ENCODE results near the gene ADAM10. TPM values are rescaled to one million over a fixed set of nuclear protein-coding genes. Genes with fewer than 3 reads are reported as not detected.

ADAM10 gene
- total RNA-seq, 1 experiment from 2014 or later: 133 TPM

DNA sequence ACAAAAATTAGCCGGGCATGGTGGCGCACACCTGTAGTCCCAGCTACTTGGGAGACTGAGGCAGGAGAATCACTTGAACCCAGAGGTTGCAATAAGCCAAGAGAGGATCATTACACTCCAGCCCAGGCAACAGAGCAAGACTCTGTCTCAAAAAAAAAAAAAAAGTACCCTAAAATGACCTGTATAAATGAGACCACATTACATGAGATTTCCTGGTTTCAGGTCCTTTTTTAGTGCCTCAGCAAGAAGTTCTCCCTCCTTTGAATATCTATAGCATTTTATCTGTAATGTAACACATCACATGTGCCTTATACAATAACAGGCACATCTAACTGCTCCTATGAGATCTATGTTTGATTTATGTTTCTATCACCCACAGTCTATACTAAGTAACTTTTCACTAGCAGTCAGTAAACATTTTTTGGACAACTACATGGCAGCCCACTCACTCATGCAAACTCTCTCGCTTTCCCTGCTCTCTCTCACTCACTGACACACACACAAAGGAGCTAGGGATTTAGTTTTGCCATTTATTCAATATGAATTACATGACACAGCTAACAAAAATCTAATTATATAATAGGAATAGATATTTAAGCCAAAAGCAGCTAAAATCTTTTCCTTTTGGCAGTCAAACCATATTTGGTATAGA, 34.1 kb downstream of the ADAM10 start (continued):
- no peak for TF ChIP-seq CTCF (IDR thresholded peaks at IDR 0.05)
- no peak for TF ChIP-seq TEAD4 (CRISPR knock-in tag; IDR thresholded peaks at IDR 0.05)
- TF ChIP-seq, protein P1, sequence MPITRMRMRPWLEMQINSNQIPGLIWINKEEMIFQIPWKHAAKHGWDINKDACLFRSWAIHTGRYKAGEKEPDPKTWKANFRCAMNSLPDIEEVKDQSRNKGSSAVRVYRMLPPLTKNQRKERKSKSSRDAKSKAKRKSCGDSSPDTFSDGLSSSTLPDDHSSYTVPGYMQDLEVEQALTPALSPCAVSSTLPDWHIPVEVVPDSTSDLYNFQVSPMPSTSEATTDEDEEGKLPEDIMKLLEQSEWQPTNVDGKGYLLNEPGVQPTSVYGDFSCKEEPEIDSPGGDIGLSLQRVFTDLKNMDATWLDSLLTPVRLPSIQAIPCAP (CRISPR knock-in tag; IDR thresholded peaks at IDR 0.05): no peak
- TF ChIP-seq, protein P2, sequence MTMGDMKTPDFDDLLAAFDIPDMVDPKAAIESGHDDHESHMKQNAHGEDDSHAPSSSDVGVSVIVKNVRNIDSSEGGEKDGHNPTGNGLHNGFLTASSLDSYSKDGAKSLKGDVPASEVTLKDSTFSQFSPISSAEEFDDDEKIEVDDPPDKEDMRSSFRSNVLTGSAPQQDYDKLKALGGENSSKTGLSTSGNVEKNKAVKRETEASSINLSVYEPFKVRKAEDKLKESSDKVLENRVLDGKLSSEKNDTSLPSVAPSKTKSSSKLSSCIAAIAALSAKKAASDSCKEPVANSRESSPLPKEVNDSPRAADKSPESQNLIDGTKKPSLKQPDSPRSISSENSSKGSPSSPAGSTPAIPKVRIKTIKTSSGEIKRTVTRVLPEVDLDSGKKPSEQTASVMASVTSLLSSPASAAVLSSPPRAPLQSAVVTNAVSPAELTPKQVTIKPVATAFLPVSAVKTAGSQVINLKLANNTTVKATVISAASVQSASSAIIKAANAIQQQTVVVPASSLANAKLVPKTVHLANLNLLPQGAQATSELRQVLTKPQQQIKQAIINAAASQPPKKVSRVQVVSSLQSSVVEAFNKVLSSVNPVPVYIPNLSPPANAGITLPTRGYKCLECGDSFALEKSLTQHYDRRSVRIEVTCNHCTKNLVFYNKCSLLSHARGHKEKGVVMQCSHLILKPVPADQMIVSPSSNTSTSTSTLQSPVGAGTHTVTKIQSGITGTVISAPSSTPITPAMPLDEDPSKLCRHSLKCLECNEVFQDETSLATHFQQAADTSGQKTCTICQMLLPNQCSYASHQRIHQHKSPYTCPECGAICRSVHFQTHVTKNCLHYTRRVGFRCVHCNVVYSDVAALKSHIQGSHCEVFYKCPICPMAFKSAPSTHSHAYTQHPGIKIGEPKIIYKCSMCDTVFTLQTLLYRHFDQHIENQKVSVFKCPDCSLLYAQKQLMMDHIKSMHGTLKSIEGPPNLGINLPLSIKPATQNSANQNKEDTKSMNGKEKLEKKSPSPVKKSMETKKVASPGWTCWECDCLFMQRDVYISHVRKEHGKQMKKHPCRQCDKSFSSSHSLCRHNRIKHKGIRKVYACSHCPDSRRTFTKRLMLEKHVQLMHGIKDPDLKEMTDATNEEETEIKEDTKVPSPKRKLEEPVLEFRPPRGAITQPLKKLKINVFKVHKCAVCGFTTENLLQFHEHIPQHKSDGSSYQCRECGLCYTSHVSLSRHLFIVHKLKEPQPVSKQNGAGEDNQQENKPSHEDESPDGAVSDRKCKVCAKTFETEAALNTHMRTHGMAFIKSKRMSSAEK (CRISPR knock-in tag; IDR thresholded peaks at IDR 0.05; ENCODE audit: borderline replicate concordance): no peak

DNA sequence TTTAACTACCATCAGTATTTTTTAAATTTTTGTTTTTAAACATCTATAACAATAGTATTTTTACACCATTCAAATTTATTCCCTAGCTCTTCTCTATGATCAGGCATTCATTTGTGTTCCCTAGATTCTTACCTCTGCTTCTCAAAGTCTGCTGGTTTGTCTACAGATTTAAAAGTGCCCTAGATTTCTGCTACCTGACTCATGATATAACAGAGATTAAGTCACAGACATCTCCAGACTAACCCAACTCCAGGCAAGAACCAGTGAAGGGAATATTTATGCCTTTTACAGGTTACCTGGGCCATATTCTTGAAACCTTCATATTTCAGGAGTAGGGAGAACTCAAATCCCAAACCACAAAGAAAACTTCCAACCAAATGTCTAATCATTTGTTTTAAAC, 38.8 kb downstream of the ADAM10 start:
- Mint-ChIP-seq H3K9me3 (no peaks in the 10 kb centered on the region), H3K27ac (no peak overlapping the region), H3K27me3 (ENCODE audit: low read depth) (no peaks in the 10 kb centered on the region), H3K4me3 (no peak overlapping the region), H3K4me1 (no peaks in the 10 kb centered on the region), H3K36me3 (peaks cover 14% of the 10 kb centered on the region)
- ATAC-seq (no peak), DNase-seq (ENCODE audit: low spot score) (no peak)
- TF ChIP-seq SOX15 (CRISPR knock-in tag; IDR thresholded peaks at IDR 0.05) (no peak), NFE2L1 (CRISPR knock-in tag; IDR thresholded peaks at IDR 0.05) (no peak), PRRX2 (CRISPR knock-in tag; IDR thresholded peaks at IDR 0.05) (no peak), TEAD1 (CRISPR knock-in tag; IDR thresholded peaks at IDR 0.05) (no peak), EMX1 (CRISPR knock-in tag; IDR thresholded peaks at IDR 0.05) (no peak), ZBTB43 (CRISPR knock-in tag; IDR thresholded peaks at IDR 0.05) (no peak), ZNF512 (CRISPR knock-in tag; IDR thresholded peaks at IDR 0.05; ENCODE audit: borderline replicate concordance) (no peak)
- ChIA-PET POLR2A (no interaction called here), CTCF (interaction anchor here (0.6 kb wide), 1 partner anchor 76 kb away, joined by 3 read pairs; no protein-coding TSS in a partner anchor)

- Mint-ChIP-seq H3K36me3 (peaks cover 3% of the 10 kb centered on the region; the same call in 1 of the 2 replicates), H3K4me3 (no peak overlapping the region), H3K9me3 (no peaks in the 10 kb centered on the region), H3K4me1 (no peaks in the 10 kb centered on the region), H3K27ac (0 out of 2 replicates have a peak overlapping the region, but pooled peaks have one; percentile 66), H3K27me3 (ENCODE audit: low read depth) (no peaks in the 10 kb centered on the region)
- ATAC-seq (no peak), DNase-seq (ENCODE audit: low spot score) (no peak)
- POLR2A ChIA-PET: no interaction called here
- CTCF ChIA-PET: interaction anchor here (0.7 kb wide), 1 partner anchor 11 kb away, joined by 4 read pairs; no protein-coding TSS in a partner anchor
- TF ChIP-seq, protein P3, sequence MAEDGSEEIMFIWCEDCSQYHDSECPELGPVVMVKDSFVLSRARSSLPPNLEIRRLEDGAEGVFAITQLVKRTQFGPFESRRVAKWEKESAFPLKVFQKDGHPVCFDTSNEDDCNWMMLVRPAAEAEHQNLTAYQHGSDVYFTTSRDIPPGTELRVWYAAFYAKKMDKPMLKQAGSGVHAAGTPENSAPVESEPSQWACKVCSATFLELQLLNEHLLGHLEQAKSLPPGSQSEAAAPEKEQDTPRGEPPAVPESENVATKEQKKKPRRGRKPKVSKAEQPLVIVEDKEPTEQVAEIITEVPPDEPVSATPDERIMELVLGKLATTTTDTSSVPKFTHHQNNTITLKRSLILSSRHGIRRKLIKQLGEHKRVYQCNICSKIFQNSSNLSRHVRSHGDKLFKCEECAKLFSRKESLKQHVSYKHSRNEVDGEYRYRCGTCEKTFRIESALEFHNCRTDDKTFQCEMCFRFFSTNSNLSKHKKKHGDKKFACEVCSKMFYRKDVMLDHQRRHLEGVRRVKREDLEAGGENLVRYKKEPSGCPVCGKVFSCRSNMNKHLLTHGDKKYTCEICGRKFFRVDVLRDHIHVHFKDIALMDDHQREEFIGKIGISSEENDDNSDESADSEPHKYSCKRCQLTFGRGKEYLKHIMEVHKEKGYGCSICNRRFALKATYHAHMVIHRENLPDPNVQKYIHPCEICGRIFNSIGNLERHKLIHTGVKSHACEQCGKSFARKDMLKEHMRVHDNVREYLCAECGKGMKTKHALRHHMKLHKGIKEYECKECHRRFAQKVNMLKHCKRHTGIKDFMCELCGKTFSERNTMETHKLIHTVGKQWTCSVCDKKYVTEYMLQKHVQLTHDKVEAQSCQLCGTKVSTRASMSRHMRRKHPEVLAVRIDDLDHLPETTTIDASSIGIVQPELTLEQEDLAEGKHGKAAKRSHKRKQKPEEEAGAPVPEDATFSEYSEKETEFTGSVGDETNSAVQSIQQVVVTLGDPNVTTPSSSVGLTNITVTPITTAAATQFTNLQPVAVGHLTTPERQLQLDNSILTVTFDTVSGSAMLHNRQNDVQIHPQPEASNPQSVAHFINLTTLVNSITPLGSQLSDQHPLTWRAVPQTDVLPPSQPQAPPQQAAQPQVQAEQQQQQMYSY (CRISPR knock-in tag; IDR thresholded peaks at IDR 0.05): no peak
- TF ChIP-seq MXD4 (CRISPR knock-in tag; IDR thresholded peaks at IDR 0.05; ENCODE audit: borderline replicate concordance) (no peak), FOXP1 (CRISPR knock-in tag; IDR thresholded peaks at IDR 0.05; ENCODE audit: borderline replicate concordance) (no peak), NR1H2 (CRISPR knock-in tag; IDR thresholded peaks at IDR 0.05) (no peak), NR3C1 (CRISPR knock-in tag; conservative IDR thresholded peaks at IDR 0.05; ENCODE audit: low read depth) (no peak)
- TF ChIP-seq, protein P4, sequence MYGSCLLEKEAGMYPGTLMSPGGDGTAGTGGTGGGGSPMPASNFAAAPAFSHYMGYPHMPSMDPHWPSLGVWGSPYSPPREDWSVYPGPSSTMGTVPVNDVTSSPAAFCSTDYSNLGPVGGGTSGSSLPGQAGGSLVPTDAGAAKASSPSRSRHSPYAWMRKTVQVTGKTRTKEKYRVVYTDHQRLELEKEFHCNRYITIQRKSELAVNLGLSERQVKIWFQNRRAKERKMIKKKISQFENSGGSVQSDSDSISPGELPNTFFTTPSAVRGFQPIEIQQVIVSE (CRISPR knock-in tag; IDR thresholded peaks at IDR 0.05; ENCODE audit: borderline replicate concordance): no peak
Measured at GRCh38 chr15:58707397-58707796, 42.1 kb downstream of the ADAM10 start.
